HCT116 (cell line): Measurements from ENCODE around the gene MST1. TPM values are rescaled to one million over a fixed set of nuclear protein-coding genes. Genes with fewer than 3 reads are reported as not detected.

Experiments used
- ATAC-seq: fragments of 200-7000 bp; cut with Tn5 transposase; 2 replicates; pipeline ENCODE4 v1.9.1; 2020; ENCODE audit warnings: mild to moderate bottlenecking, moderate library complexity
- BruUV-seq: library from RNA; stranded (reverse); fragments of 400-500 nt; replicated peaks from 2 replicates; lab custom pipeline; 2021; lab: Mats Ljungman, UMichigan
- CTCF ChIA-PET: fragments of 300-600 bp; sonication (Branson Sonifier 250); formaldehyde crosslinking; loops from one replicate; lab custom pipeline; 2021; ENCODE audit warnings: antibody characterized with exemption; lab: Charles Lee
- POLR2A ChIA-PET: fragments of 300-600, 350-600 bp; sonication (Branson Sonifier 250); formaldehyde crosslinking; loops from one replicate; lab custom pipeline; 2021; ENCODE audit warnings: antibody characterized with exemption; lab: Charles Lee
- RAD21 ChIA-PET, 2 experiments: fragments of 300-600 bp; sonication (Branson Sonifier 250); formaldehyde crosslinking; loops; one replicate each; lab custom pipeline; 2023; ENCODE audit warnings: low total read pairs in 2 of 2; ENCODE audit not compliant: uncharacterized antibody in 2 of 2, unreplicated experiment in 2 of 2, low non-redundant PET in 1 of 2; lab: Charles Lee
- DNase-seq: peaks from one replicate; pipeline ENCODE4 v3.0.0-alpha.2; 2010; ENCODE audit warnings: low read depth, low spot score
- H2AFZ ChIP-seq: fragments of 200-600 bp; shearing (Covaris generic), sonication (generic); 2 replicates; pipeline ENCODE4 v1.6.1; 2017; ENCODE audit warnings: low read depth, mixed run types, mixed read lengths, antibody characterized with exemption, low read length; ENCODE audit not compliant: poor library complexity, severe bottlenecking
- H3K27ac ChIP-seq: 2 replicates; pipeline ENCODE4 v1.5.1; 2012; ENCODE audit warnings: low read depth, low read length
- H3K27me3 ChIP-seq: fragments of 200-600 bp; sonication (generic); 2 replicates; pipeline ENCODE4 v1.6.1; 2016; ENCODE audit warnings: mixed run types, low read length, mixed read lengths; ENCODE audit not compliant: insufficient read depth
- H3K36me3 ChIP-seq, 2 experiments: fragments of 200-500 bp in 1 of 2; fragments of 200-600 bp in 1 of 2; sonication (Bioruptor generic) in 1 of 2; sonication (generic) in 1 of 2; 2 replicates each; pipeline versions ENCODE4 v1.5.1 to v1.6.1; 2014 to 2016; ENCODE audit warnings: low read length in 2 of 2, inconsistent platforms in 1 of 2, mixed read lengths in 1 of 2, mixed run types in 1 of 2; ENCODE audit not compliant: insufficient read depth in 2 of 2, control insufficient read depth in 1 of 2
- H3K4me1 ChIP-seq, 2 experiments: fragments of 200-600 bp in 1 of 2; sonication (generic) in 1 of 2; 2 replicates each; pipeline versions ENCODE4 v1.5.1 to v1.6.1; 2012 to 2017; ENCODE audit warnings: low read length in 2 of 2, inconsistent platforms in 1 of 2, mild to moderate bottlenecking in 1 of 2, mixed read lengths in 1 of 2, mixed run types in 1 of 2, moderate library complexity in 1 of 2; ENCODE audit not compliant: insufficient read depth in 2 of 2, control insufficient read depth in 1 of 2
- H3K4me2 ChIP-seq: fragments of 200-600 bp; sonication (generic); 2 replicates; pipeline ENCODE4 v1.6.1; 2017; ENCODE audit warnings: mixed run types, low read length, mixed read lengths
- H3K4me3 ChIP-seq, 2 experiments: fragments of 200-600 bp in 1 of 2; sonication (generic) in 1 of 2; replicated peaks in 1 of 2; 2 replicates each; pipeline ENCODE4 v1.5.1; 2011 to 2016; ENCODE audit warnings: low read length in 2 of 2, control low read depth in 1 of 2, low read depth in 1 of 2, mild to moderate bottlenecking in 1 of 2, mixed read lengths in 1 of 2, mixed run types in 1 of 2
- H3K79me2 ChIP-seq: fragments of 200-600 bp; sonication (generic); 2 replicates; pipeline ENCODE4 v1.6.1; 2017; ENCODE audit warnings: mild to moderate bottlenecking, mixed run types, low read length, moderate library complexity, mixed read lengths; ENCODE audit not compliant: insufficient read depth
- H3K9ac ChIP-seq: fragments of 200-600 bp; sonication (generic); 2 replicates; pipeline ENCODE4 v1.6.1; 2016; ENCODE audit warnings: low read length, mixed read lengths
- H3K9me2 ChIP-seq: fragments of 200-600 bp; sonication (generic), shearing (Covaris generic); 2 replicates; pipeline ENCODE4 v1.6.1; 2017; ENCODE audit warnings: mixed run types, mild to moderate bottlenecking, moderate library complexity; ENCODE audit not compliant: insufficient read depth
- H3K9me3 ChIP-seq, 2 experiments: fragments of 200-500 bp in 1 of 2; fragments of 200-600 bp in 1 of 2; sonication (Bioruptor generic) in 1 of 2; sonication (generic) in 1 of 2; 2 replicates each; pipeline ENCODE4 v1.6.1; 2014 to 2017; ENCODE audit warnings: low read length in 2 of 2, mixed read lengths in 2 of 2, inconsistent platforms in 1 of 2, low read depth in 1 of 2, mild to moderate bottlenecking in 1 of 2, mixed run types in 1 of 2, moderate library complexity in 1 of 2; ENCODE audit not compliant: control insufficient read depth in 1 of 2, insufficient read depth in 1 of 2
- H4K20me1 ChIP-seq: fragments of 200-600 bp; sonication (generic), shearing (Covaris generic); 2 replicates; pipeline ENCODE4 v1.6.1; 2017; ENCODE audit warnings: mixed run types, mild to moderate bottlenecking, moderate library complexity; ENCODE audit not compliant: insufficient read depth
- EGR1 ChIP-seq: IDR thresholded peaks from 2 replicates; pipeline ENCODE4 v1.6.1; 2012; ENCODE audit warnings: low read depth
- EZH2 ChIP-seq: fragments of 200-600 bp; sonication (generic); IDR thresholded peaks from 2 replicates; pipeline ENCODE4 v1.6.1; 2017; ENCODE audit warnings: antibody characterized with exemption, mixed run types
- FOSL1 ChIP-seq: IDR thresholded peaks from 2 replicates; pipeline ENCODE4 v1.6.1; 2012; ENCODE audit warnings: low read depth
- JUND ChIP-seq: IDR thresholded peaks from 2 replicates; pipeline ENCODE4 v1.6.1; 2012
- MAX ChIP-seq: IDR thresholded peaks from 2 replicates; pipeline ENCODE4 v1.6.1; 2012
- POLR2A ChIP-seq: IDR thresholded peaks from 2 replicates; pipeline ENCODE4 v1.7.0; 2011; ENCODE audit warnings: borderline replicate concordance; ENCODE audit not compliant: insufficient read depth, insufficient read length; ENCODE audit errors: extremely low read depth
- POLR2AphosphoS5 ChIP-seq: IDR thresholded peaks from 2 replicates; pipeline ENCODE4 v1.6.1; 2011; ENCODE audit warnings: mild to moderate bottlenecking, low read depth, low read length, moderate library complexity
- RAD21 ChIP-seq: IDR thresholded peaks from 2 replicates; pipeline ENCODE4 v1.6.1; 2012; ENCODE audit warnings: low read depth, mild to moderate bottlenecking
- SIN3A ChIP-seq: IDR thresholded peaks from 2 replicates; pipeline ENCODE4 v1.6.1; 2012; ENCODE audit warnings: low read depth
- SP1 ChIP-seq: IDR thresholded peaks from 2 replicates; pipeline ENCODE4 v1.6.1; 2012; ENCODE audit warnings: low read depth
- ZFX ChIP-seq: fragments of 450-650 bp; IDR thresholded peaks from 2 replicates; pipeline ENCODE4 v1.6.1; 2017
- intact Hi-C: fragments of 100-400 bp; cut with micrococcal nuclease; formaldehyde crosslinking; loops from 2 replicates; pipeline ENCODE4 v1.10.0; 2022
- total RNA-seq: library from RNA; stranded (reverse); gene quantifications from one replicate; pipeline ENCODE4 v1.2.1, GENCODE V29; 2021; ENCODE audit not compliant: unreplicated experiment
- TF ChIP-seq, protein P1 (sequence below): IDR thresholded peaks from 2 replicates; pipeline ENCODE4 v1.6.1; 2012; ENCODE audit warnings: low read depth
- TF ChIP-seq, protein P2 (sequence below), 3 experiments: fragments of 200-600 bp in 1 of 3; sonication (generic) in 1 of 3; IDR thresholded peaks in 2 of 3; conservative IDR thresholded peaks in 1 of 3; 2 replicates each; pipeline ENCODE4 v1.5.1; 2012 to 2017; ENCODE audit warnings: low read depth in 2 of 3, low read length in 2 of 3, antibody characterized with exemption in 1 of 3, borderline replicate concordance in 1 of 3, control low read depth in 1 of 3, mild to moderate bottlenecking in 1 of 3, mixed read lengths in 1 of 3, mixed run types in 1 of 3, moderate library complexity in 1 of 3; ENCODE audit not compliant: insufficient read depth in 1 of 3

Gene MST1
- total RNA-seq, 1 experiment from 2014 or later, result 15.4 TPM

DNA sequence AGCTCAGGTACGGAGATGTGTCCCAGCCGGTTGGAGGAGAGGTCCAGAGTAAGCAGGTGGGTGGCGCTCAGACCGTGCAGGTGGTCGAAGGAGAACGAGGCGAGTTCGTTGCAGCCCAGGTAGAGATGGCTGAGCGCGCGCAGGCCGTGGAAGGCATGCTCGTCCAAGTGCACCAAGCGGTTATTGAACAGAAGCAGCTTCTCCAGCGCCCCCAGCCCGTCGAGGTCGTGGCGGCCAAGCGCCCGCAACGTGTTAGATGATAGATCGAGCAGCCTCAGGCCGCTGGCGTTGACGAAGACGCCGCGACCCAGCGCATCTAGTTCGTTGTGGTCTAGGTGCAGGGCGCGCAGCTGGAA, 29.6 kb upstream of the MST1 start:
- no peak overlapping the region; a peak in 1 of 4 replicates for H3K4me3 ChIP-seq
- TF ChIP-seq JUND, result no peak
- no peak for TF ChIP-seq FOSL1
- no peak for TF ChIP-seq POLR2AphosphoS5
- no peak for TF ChIP-seq POLR2A
- no peak for TF ChIP-seq EGR1
- TF ChIP-seq SP1, result no peak
- TF ChIP-seq, protein P1, sequence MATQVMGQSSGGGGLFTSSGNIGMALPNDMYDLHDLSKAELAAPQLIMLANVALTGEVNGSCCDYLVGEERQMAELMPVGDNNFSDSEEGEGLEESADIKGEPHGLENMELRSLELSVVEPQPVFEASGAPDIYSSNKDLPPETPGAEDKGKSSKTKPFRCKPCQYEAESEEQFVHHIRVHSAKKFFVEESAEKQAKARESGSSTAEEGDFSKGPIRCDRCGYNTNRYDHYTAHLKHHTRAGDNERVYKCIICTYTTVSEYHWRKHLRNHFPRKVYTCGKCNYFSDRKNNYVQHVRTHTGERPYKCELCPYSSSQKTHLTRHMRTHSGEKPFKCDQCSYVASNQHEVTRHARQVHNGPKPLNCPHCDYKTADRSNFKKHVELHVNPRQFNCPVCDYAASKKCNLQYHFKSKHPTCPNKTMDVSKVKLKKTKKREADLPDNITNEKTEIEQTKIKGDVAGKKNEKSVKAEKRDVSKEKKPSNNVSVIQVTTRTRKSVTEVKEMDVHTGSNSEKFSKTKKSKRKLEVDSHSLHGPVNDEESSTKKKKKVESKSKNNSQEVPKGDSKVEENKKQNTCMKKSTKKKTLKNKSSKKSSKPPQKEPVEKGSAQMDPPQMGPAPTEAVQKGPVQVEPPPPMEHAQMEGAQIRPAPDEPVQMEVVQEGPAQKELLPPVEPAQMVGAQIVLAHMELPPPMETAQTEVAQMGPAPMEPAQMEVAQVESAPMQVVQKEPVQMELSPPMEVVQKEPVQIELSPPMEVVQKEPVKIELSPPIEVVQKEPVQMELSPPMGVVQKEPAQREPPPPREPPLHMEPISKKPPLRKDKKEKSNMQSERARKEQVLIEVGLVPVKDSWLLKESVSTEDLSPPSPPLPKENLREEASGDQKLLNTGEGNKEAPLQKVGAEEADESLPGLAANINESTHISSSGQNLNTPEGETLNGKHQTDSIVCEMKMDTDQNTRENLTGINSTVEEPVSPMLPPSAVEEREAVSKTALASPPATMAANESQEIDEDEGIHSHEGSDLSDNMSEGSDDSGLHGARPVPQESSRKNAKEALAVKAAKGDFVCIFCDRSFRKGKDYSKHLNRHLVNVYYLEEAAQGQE, result no peak
- no peak for TF ChIP-seq ZFX
- TF ChIP-seq SIN3A, result no peak
- no peak for TF ChIP-seq RAD21
- no peak for TF ChIP-seq EZH2
- TF ChIP-seq, protein P2, sequence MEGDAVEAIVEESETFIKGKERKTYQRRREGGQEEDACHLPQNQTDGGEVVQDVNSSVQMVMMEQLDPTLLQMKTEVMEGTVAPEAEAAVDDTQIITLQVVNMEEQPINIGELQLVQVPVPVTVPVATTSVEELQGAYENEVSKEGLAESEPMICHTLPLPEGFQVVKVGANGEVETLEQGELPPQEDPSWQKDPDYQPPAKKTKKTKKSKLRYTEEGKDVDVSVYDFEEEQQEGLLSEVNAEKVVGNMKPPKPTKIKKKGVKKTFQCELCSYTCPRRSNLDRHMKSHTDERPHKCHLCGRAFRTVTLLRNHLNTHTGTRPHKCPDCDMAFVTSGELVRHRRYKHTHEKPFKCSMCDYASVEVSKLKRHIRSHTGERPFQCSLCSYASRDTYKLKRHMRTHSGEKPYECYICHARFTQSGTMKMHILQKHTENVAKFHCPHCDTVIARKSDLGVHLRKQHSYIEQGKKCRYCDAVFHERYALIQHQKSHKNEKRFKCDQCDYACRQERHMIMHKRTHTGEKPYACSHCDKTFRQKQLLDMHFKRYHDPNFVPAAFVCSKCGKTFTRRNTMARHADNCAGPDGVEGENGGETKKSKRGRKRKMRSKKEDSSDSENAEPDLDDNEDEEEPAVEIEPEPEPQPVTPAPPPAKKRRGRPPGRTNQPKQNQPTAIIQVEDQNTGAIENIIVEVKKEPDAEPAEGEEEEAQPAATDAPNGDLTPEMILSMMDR (IDR thresholded peaks at IDR 0.05 in 2 of 3, conservative IDR thresholded peaks at IDR 0.05 in 1 of 3; ENCODE audit: borderline replicate concordance in 1 of 3, insufficient read depth in 1 of 3, low read depth in 2 of 3, low read length in 2 of 3), result no peak
- no peak for TF ChIP-seq MAX
- TF ChIP-seq, all 23 proteins: peak for 0
- no peaks in the 10 kb centered on the region for H3K9me3 ChIP-seq
- peak overlapping the region; percentile 86 for H3K4me2 ChIP-seq
- DNase-seq, result no peak
- POLR2A ChIA-PET, result no interaction called here
- no peaks in the 10 kb centered on the region for H3K27me3 ChIP-seq
- peaks cover 3 to 24% of the 10 kb centered on the region in 2 experiments; a peak in 2 of 4 replicates for H3K36me3 ChIP-seq
- no peak overlapping the region for H2AFZ ChIP-seq
- RAD21 ChIA-PET, result no interaction called here
- no peak overlapping the region; the same call in 1 of the 2 replicates for H3K27ac ChIP-seq
- intact Hi-C loops, result loop anchor here (1.0 kb wide), 1 partner anchor 45 kb away; the partner anchor contains the start of gene APEH
- BruUV-seq, result no TSS peak
- H3K79me2 ChIP-seq, result peaks cover 18% of the 10 kb centered on the region
- H3K9me2 ChIP-seq, result no peaks in the 10 kb centered on the region
- peaks cover 7 to 25% of the 10 kb centered on the region in 2 experiments; a peak in 3 of 4 replicates for H3K4me1 ChIP-seq
- no peak for ATAC-seq
- H3K9ac ChIP-seq, result no peak overlapping the region
- no peaks in the 10 kb centered on the region for H4K20me1 ChIP-seq
- CTCF ChIA-PET, result interaction anchor here (1.0 kb wide), 1 partner anchor 84 kb away, joined by 3 read pairs; no protein-coding TSS in a partner anchor
